ENCODE data around the gene C1orf50. TPM values are rescaled to one million over a fixed set of nuclear protein-coding genes. Genes with fewer than 3 reads are reported as not detected.

Gene C1orf50
- total RNA-seq, 1 experiment from 2014 or later = 7.7 TPM

DNA sequence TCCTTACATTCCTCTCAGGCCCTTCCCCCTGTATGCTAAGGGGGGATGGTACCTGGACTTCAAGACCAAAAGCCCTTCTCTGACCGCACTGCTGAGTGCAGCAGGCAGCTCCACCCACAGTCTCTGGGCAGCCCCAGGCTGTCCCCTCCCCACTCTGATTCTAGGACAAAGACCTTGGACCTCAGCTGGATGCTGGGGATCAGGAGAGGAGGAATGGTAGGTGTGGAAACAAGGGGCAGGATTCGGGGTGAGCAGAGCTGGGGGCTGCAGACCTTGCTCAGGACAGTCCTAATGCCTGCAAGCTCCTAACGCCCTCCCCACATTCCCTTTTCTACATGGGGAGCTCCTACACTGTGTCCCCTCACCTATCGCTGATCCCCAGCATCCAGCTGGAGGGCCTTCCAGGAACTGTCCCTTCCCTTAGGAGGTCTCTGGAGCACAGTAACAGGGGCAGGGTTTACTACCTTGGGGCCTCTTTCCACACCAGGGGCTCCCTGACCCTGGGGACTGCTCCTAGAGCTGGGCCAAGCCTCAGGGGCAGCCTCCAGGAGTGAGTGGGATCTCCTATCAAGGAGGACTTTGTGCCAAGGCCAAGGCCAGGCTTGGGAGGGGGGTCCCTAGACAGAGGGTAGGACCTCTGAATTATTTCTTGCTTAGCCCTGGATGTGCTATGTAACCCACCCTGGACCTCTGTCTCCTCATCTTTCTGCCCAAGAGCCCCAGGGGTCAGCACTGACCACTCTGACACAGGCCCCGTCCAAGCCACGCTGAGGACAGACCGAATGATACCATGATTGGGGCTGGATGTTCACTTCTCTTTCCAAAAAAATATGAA is 32.6 kb upstream of the C1orf50 start:
- H4K20me1 ChIP-seq (ENCODE audit: control insufficient read depth, insufficient read depth, insufficient read length) = no peaks in the 10 kb centered on the region
- H2AFZ ChIP-seq (ENCODE audit: low read length) = no peak overlapping the region
- no peaks in the 10 kb centered on the region for H3K9me3 ChIP-seq (ENCODE audit: control insufficient read depth, low read depth, low read length)
- no peak overlapping the region for H4K5ac ChIP-seq (ENCODE audit: insufficient read length, low read depth, low read length)
- H3K79me2 ChIP-seq (ENCODE audit: insufficient read depth, low read length) = no peaks in the 10 kb centered on the region
- no CpG with 5 or more reads among the region's 7 CpGs for WGBS (ENCODE audit: extremely low coverage, insufficient read length, low lambda C conversion rate)
- no peak overlapping the region for H2BK5ac ChIP-seq (ENCODE audit: insufficient read length, low read length)
- no peak overlapping the region for H3K56ac ChIP-seq (ENCODE audit: insufficient read length, low read depth, low read length)
- no peak overlapping the region for H2BK15ac ChIP-seq (ENCODE audit: low read depth, low read length)
- TF ChIP-seq, protein P1, sequence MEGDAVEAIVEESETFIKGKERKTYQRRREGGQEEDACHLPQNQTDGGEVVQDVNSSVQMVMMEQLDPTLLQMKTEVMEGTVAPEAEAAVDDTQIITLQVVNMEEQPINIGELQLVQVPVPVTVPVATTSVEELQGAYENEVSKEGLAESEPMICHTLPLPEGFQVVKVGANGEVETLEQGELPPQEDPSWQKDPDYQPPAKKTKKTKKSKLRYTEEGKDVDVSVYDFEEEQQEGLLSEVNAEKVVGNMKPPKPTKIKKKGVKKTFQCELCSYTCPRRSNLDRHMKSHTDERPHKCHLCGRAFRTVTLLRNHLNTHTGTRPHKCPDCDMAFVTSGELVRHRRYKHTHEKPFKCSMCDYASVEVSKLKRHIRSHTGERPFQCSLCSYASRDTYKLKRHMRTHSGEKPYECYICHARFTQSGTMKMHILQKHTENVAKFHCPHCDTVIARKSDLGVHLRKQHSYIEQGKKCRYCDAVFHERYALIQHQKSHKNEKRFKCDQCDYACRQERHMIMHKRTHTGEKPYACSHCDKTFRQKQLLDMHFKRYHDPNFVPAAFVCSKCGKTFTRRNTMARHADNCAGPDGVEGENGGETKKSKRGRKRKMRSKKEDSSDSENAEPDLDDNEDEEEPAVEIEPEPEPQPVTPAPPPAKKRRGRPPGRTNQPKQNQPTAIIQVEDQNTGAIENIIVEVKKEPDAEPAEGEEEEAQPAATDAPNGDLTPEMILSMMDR (conservative IDR thresholded peaks at IDR 0.05) = no peak
- H3K27me3 ChIP-seq (ENCODE audit: insufficient read depth, low read length) = no peaks in the 10 kb centered on the region
- no peak overlapping the region for H4K91ac ChIP-seq (ENCODE audit: insufficient read length, low read depth, low read length)
- no peak overlapping the region for H3K4me2 ChIP-seq (ENCODE audit: insufficient read depth, insufficient read length, low read length)
- DNase-seq = no peak
- no peaks in the 10 kb centered on the region; the same call in 1 of the 2 replicates for H3K4me1 ChIP-seq (ENCODE audit: insufficient read depth, low read length)
- no peak overlapping the region for H3T11ph ChIP-seq (ENCODE audit: low read length)
- no peak overlapping the region for H3K9ac ChIP-seq (ENCODE audit: extremely low read depth, insufficient read length, low read length)
- H2BK120ac ChIP-seq (ENCODE audit: low read depth, low read length, poor library complexity, severe bottlenecking) = no peak overlapping the region
- H3K79me1 ChIP-seq (ENCODE audit: insufficient read depth, low read depth, low read length, poor library complexity, severe bottlenecking) = no peaks in the 10 kb centered on the region
- no peak overlapping the region for H4K8ac ChIP-seq (replicated peaks; ENCODE audit: insufficient read length, low read depth, low read length)
- no peak overlapping the region; a peak in 1 of 5 replicates for H3K4me3 Mint-ChIP-seq
- H3K4me1 Mint-ChIP-seq = peaks cover 16 to 39% of the 10 kb centered on the region in 2 experiments
- no peak overlapping the region for H3K27ac Mint-ChIP-seq
- H3K27ac ChIP-seq (ENCODE audit: insufficient read length, low read depth, low read length) = no peak overlapping the region
- no peaks in the 10 kb centered on the region; the same call in 1 of the 2 replicates for H3K27me3 Mint-ChIP-seq (ENCODE audit: low read depth)
- H3K18ac ChIP-seq (ENCODE audit: insufficient read length, low read depth, low read length) = no peak overlapping the region
- no peaks in the 10 kb centered on the region for H3K23me2 ChIP-seq (ENCODE audit: insufficient read length, low read depth, low read length, poor library complexity, severe bottlenecking)
- no peak overlapping the region for H3K14ac ChIP-seq (ENCODE audit: insufficient read depth, low read length)
- no peak overlapping the region for H3K4ac ChIP-seq (ENCODE audit: low read depth, low read length)
- H3K9me3 Mint-ChIP-seq = no peaks in the 10 kb centered on the region
- H2BK20ac ChIP-seq (ENCODE audit: low read depth, low read length, poor library complexity, severe bottlenecking) = no peak overlapping the region
- no peak overlapping the region for H3K23ac ChIP-seq (ENCODE audit: insufficient read length, low read depth, low read length)
- no peak overlapping the region for H2AK5ac ChIP-seq (ENCODE audit: insufficient read length, low read length)
- H3K36me3 Mint-ChIP-seq (ENCODE audit: insufficient read depth in 1 of 3, low read depth in 3 of 3) = peaks cover 0 to 3% (median 0%) of the 10 kb centered on the region in 3 experiments; a peak in 2 of 7 replicates
- no peak overlapping the region for H2BK12ac ChIP-seq (ENCODE audit: insufficient read length, low read depth, low read length)
